Epidermal melanocyte (primary cell): ENCODE measurements around the gene GNAL.
"Not testable (repeated sequence)": the region's sequence is repeated elsewhere in the genome, so short reads cannot be mapped to it uniquely, and the experiment has no call there.

ENCODE experiments used
- DNase-seq: peaks from one replicate; pipeline ENCODE4 v3.0.0; 2011; ENCODE audit warnings: low spot score; ENCODE audit not compliant: insufficient read length

Gene GNAL

GRCh38 chr18:11669271-11669947, 19.7 kb upstream of the GNAL start:
- no peak for DNase-seq

GRCh38 chr18:11669948-11670275, 19.2 kb upstream of the GNAL start:
- no peak for DNase-seq

GRCh38 chr18:11671156-11671555, 17.9 kb upstream of the GNAL start:
- DNase-seq, result no peak

GRCh38 chr18:11672198-11672597, 16.9 kb upstream of the GNAL start:
- DNase-seq, result no peak

- DNase-seq, result no peak
Measured at GRCh38 chr18:11672846-11673454, 16.1 kb upstream of the GNAL start.

- no peak for DNase-seq
Measured at GRCh38 chr18:11673560-11673959, 15.5 kb upstream of the GNAL start.

- DNase-seq, result no peak
Measured at GRCh38 chr18:11674119-11674518, 14.9 kb upstream of the GNAL start.

- DNase-seq, result no peak
Measured at GRCh38 chr18:11676386-11676785, 12.7 kb upstream of the GNAL start.

GRCh38 chr18:11676867-11677266, 12.2 kb upstream of the GNAL start:
- DNase-seq, result no peak

- no peak for DNase-seq
Measured at GRCh38 chr18:11678211-11678610, 10.9 kb upstream of the GNAL start.

- DNase-seq, result no peak
Measured at GRCh38 chr18:11689669-11690565, 853 bp downstream of the GNAL start.

GRCh38 chr18:11690660-11691059, 1.6 kb downstream of the GNAL start:
- not testable (repeated sequence) for DNase-seq

- no peak for DNase-seq
Measured at GRCh38 chr18:11695736-11696135, 6.7 kb downstream of the GNAL start.

GRCh38 chr18:11696451-11696850, 7.4 kb downstream of the GNAL start:
- DNase-seq, result no peak

GRCh38 chr18:11700876-11701275, 11.8 kb downstream of the GNAL start:
- DNase-seq, result no peak

- DNase-seq, result no peak
Measured at GRCh38 chr18:11710578-11710977, 21.5 kb downstream of the GNAL start.

- no peak for DNase-seq
Measured at GRCh38 chr18:11713756-11714155, 24.7 kb downstream of the GNAL start.

- no peak for DNase-seq
Measured at GRCh38 chr18:11714244-11714918, 25.3 kb downstream of the GNAL start.

- not testable (repeated sequence) for DNase-seq
Measured at GRCh38 chr18:11716767-11717315, 27.8 kb downstream of the GNAL start.

- DNase-seq, result no peak
Measured at GRCh38 chr18:11719050-11719449, 30.0 kb downstream of the GNAL start.

GRCh38 chr18:11719621-11720020, 30.6 kb downstream of the GNAL start:
- DNase-seq, result no peak

GRCh38 chr18:11721720-11722119, 32.7 kb downstream of the GNAL start:
- no peak for DNase-seq
